ENCODE data around the gene SP4.
A peak's percentile ranks its signal among the peaks of the same experiment; 100 is the strongest.

The SP4 gene

DNA sequence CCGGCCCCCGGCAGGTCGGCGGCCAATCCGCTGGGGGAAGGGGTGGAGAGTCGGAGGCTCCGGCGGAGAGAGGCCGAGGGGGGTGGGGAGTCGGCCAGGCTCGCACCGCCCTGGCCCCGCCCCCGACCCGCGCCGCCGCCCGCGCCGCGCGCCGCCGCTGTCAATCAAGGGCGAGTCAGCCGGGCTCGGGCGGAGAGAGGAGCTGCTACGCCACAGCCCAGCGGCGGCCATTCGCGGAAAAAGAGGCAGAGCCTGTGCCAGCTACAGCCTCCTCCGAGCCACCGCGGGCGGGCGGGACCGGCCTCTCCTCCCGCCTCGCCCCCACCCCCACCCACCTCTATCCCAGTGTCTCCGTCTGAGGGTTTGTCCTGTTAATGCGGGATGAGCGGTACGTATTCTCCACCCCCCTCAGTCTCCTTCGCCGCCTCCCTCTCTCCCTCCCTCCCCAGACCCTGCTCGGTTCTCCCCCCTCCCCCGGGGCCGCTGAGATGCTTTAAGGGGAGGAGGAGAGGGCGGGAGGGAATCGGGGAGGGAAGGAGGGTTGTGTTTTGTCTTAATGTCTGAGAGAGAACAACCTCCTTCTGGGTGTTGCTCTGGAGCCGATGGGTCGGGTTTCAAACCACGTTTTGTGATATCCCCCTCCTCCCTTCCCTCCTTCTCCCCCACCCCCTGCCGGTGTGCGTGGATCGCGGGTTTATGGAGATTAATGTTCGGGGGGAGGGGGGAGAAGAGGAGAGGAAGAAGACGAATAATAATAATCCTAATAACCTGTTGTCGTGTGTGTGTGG is at the start of gene SP4:
Gene SP4, plus strand, starts transcription at position 213 of the 788 bp plus-strand sequence. Its CDS starts 169 bp downstream, at position 382.
- peak; percentile 93 for DNase-seq (ENCODE audit: low read depth)

DNA sequence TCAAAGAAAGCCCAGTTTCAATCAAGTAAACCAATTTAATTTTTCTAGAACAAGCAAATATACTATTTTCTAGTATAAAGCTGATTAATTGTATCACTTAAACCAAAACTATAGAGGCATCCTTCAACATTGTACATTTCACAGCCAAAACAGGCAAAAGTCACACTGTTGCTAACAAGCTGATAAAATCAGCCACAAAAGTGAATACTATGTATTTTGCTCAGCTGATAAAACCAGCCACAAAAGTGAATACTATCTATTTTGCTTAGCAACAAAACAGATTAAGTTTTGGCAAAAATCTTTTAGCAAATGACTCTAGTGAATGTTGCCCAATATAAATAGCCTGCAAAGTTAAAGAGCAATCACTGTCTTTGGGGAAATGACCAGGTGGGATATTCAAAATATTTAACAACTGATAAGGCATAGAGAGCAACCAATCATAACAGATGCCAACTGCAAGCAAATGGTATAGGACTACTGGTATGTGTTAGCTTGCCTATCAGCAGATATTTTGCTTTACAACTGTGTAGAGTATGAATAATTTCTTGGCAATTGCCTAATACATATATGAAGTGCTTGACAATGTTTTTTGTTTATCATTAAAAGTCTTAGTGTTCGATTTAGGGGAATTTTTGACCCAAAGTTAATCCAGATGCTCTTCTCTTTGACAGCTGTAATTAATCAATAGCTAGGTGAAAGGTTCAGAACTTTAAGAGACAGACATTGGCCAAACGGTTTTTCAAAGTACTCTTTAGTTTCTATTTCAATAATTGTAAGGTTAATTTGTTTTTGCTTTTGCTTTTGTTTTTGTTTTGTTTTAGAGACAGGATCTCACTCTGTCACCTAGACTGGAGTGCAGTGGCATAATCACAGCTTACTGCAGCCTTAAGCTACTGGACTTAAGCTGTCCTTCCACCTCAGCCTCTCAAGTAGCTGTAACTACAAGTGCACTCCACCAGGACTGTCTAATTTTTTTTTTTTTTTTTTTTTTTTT is 44.4 kb upstream of the SP4 start:
- DNase-seq (ENCODE audit: low read depth): no peak

DNA sequence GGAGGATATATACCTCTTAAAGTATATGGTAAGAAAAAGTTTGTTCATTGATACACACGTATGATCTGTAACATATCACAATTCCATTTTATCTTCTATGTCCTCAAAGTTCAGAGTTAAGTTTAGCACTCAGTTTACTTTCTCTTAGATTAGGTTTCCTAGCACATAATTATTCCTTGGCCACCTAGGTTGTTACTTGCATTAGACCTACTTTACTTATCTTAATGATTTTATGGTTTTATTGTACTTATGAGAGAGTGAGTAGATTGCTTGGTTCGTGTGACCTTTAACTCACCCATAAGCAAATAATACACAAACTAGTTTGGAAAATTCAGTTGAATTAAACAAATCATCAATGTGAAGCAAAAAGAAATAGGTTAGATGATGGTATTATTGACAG is 33.9 kb upstream of the SP4 start:
- DNase-seq (ENCODE audit: low read depth): no peak

DNA sequence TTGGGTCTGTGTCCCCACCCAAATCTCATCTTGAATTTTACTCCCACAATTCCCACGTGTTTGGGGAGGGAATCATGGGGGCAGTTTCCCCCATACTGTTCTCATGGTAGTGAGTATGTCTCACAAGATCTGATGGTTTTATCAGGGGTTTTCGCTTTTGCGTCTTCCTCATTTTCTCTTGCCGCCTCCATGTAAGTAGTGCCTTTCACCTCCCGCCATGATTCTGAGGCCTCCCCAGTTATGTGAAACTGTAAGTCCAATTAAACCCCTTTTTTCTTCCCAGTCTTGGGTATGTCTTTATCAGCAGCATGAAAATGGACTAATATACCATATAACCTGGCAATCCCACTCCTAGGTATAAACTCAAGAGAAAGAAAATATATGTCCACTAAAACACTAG is 25.9 kb upstream of the SP4 start:
- no peak for DNase-seq (ENCODE audit: low read depth)

DNA sequence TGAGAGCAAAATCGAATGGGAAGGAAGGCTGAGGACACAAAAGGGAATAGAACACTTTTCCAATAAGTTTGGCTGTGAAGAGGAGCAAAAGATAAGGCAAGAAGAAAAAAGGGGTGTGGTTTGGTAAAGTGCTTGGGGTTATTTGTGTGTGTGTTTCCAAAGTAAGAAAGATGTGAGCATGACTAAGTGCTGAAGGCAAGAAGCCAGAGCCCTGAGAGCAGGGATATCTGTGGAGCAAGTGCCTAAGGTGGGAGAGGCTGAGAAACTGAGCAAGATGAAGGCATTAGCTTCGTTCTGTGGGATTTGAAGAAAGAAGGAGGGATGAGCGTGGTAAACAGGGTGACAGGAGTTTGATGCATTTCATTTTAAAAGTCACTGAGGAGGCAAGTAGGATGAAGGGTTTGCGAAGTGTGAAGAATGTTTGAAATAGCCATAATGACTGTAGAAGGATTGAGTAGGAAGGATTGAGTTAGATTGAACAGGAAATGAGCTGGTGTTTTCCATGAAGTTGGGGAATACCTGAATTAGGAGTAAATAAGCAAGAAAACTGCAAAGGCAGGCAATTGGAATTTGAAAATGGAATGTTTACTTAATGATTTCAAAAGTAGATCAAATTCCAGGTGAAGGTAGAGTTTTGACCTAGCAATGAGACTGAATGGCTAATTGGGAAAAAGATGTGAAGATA is 19.9 kb upstream of the SP4 start:
- DNase-seq (ENCODE audit: low read depth): no peak

DNA sequence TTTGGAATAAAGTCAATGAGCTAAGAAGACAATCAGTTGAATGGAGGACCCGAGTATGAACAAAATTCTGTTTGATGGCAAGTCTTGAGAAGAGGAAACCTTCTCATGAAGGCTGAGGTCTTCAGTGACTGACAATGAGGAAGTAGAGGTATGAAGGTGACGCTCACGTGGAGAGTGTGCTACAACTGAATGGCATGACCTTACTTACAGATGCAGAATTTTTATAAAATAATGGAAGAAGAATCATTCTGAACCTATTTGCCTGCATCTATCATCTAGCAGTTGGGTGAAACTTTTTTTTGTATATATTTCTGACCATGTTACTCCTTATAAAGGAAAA is 19.4 kb upstream of the SP4 start:
- no peak for DNase-seq (ENCODE audit: low read depth)

DNA sequence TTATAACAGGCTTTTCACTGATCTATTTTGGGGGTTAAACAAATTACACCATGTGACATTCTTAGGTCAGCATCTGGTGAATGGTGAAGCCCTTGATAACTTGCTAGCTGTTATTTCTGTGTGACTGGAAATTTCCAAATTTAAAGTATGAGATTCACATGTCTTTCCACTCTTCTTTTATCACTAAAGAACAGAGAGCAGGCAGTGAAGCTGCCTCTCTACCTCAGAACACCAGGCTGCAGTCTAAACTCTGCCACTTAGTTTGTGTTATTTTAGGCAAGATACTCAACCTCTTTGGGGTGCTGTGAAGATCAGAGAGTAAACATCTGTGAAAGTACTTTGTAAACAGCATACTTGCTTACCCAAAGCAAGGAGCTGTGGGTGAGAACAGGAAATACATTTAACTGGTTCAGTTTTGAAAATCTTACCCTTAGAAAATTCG is 15.5 kb upstream of the SP4 start:
- no peak for DNase-seq (ENCODE audit: low read depth)

DNA sequence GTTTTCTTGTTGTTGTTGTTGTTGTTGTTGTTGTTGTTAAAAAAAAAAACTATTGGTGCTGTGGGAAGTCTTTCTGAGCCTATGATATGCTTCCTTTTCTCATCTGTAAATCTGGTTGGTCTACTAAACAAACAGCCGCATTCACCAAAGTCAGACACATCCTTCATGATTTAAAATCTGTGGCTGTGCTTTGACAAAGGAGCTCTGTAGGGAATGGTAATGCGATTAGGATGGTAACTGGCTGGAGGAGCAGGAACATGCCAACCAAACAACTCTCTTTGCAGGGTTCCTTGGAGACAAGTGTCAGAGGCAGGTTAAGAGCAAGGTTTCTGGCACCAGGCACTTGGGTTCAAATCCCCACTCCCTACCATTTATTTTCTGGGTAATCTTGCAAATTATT is 14.9 kb upstream of the SP4 start:
- no peak for DNase-seq (ENCODE audit: low read depth)

DNA sequence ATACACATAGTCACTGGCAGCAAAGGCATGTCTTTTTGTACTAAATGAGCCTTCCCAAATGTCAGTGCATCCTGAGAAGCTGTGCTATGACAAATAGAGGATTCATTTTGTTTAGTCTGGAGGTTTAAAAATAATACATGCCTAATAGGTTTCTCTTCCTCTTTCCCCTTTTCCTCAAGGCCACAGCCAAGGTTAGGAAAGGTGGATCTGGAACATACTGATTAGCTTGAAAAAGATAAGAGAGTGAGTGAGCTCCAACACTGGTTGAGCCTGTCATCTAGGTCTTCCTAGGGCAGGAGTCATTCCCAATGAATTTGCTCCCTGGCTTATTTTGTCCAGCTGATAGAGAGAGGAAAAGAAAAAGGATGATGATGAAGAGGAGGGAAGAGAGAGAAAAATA is 14.4 kb upstream of the SP4 start:
- no peak for DNase-seq (ENCODE audit: low read depth)

DNA sequence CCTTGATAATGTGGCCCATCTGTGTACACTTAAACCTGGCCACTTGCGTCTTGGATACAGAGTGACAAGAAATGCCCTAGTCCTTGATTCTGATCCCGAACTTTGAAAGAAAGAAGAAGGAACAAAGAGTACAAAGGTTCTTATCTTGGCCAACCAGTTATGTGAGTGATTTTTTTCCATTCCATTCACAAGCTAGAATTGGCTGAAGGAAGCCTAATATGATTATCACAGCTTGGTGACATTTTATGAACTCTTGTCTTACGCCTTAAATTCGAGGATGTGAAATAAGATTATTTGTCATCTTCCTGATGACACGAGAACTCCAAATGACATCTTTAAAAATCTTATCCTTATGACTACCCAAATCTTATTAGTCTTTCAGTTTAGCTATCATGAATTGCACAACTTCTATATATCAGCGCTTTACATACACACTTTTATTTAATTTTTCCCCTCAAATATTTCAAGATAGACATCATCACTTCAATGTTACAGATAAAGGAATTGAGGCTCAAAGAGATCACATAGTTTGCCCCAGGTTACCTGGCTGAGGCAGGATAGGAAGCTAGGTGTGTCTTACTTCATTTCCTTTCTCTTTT is 13.0 kb upstream of the SP4 start:
- DNase-seq (ENCODE audit: low read depth): no peak

DNA sequence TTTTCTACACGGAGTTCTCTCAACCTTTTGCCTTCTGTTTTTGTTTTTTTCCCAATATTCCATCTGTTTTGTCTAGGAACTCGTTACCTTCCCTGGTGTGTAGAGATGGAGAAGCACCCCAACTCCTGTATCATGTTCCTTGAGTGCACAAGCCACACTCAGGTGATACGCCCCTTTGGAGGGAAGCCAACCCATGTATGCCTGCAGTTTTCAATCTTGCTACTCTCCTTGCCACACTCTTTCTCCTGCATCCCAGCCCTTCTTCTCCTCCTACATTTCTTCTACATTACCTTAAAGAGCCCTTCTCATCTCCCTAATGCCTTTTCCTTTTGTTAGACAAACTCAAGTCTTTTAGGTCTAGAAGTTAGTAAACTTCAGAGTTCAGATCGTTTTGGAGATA is 10.2 kb upstream of the SP4 start:
- no peak for DNase-seq (ENCODE audit: low read depth)

DNA sequence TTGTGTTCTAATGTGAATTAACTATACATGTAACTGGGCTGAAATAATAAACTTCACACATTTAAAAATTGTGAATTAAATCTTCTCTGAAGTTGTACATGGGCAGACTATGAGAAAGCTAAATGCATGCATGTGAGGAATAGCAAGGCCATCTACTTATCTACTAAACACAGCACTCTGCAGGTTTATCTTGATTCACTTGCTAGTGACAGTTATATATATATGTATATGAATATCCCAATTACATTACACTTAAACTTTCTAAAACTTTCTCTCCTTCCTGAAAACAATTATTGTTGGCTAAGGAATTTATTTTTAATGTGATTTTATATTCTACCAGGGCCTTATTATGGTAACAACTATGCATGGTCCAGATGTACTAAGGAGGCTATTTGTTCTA is 5.1 kb upstream of the SP4 start:
- no peak for DNase-seq (ENCODE audit: low read depth)

DNA sequence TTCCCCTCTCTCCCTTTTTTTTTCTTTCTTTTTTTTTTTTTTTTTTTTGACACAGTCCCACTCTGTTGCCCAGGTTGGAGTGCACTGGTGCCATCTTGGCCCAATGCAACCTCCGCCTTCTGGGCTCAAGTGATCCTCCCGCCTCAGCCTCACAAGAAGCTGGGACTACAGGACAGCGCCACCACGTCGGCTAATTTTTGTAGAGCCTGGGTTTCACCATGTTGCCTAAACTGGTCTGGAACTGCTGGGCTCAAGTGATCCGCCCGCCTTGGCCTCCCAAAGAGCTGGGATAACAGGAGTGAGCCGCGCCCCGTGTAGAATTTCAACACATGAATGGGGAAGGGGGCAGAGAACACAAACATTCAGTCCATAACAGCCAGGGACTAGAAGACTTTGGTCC is 2.6 kb upstream of the SP4 start:
- no peak for DNase-seq (ENCODE audit: low read depth)

DNA sequence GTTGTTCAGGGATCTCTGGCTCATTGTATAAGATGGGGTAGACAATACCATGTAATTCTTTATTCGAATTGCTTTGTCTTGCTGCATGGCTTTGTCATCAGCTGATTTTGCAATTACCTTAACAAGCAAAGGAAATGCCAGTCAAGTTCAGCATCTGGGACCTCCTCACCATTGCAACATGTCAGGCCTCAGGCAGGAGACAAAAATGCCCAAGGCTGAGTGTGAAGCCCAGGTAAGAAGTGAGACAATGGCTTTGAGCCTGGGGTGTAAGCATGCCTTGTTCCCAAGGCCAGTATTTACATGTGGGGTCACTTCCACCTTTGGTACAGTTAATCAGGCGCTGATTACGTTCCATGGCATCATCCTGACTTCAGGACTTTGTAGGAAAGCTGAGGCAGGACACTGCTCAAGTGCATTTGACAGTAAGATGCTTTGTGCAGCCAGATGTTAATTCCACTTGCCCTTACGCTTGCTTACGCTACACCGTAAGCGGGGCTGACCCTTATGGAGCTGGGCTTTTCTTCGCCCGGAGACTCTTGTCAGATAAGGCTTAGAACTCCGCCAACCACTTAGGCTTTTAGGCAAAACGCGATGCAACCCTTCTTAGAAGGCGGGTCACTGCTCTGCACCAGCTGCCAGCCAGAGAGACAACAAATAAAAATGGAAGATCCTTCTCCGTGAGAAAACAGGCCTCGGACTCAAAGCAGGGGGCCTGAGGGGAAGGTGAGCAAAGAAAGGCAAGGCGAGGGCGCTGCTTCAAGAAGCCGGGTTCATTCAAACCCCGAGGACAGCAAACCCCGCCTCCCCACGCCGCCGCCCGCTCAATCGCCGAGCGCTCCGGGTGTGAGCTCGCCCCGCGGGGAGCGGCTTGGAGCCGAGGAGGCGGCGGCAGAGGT is 1.3 kb upstream of the SP4 start:
- no peak for DNase-seq (ENCODE audit: low read depth)

DNA sequence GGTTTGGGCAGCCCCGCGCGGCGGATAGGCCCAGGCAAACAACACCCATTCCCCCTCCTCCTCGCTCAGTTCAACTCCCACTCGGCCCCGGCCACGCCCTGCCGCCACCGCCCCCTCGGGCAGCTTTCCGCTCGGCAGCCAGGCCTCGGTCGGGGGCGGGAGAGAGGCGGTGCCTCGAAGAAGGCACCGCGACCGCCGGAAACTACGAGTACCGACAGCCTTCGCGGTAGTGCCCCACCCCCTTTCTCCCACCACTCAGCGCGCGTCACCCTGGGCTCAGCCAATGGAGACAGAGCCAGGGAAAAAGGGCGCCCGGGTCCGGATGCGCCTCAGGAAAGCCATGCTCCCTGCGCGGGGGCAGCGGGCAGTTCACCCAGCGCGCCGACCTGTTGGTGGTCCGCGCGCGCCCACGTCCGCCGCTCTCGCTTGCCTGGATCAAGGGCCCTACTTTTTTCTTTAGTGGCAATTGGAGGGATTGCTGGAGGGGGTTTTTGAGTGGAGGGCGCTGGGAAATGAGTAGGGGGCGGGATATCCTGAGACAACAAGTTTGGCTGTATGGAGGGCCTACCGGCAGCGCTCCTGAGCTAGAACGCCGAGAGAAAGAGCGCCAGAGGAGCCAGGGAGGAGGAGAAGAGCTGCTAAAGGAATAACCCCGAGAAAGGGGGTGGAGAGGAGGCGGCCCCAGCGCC is 557 bp upstream of the SP4 start:
- DNase-seq (ENCODE audit: low read depth): peak; percentile 99

DNA sequence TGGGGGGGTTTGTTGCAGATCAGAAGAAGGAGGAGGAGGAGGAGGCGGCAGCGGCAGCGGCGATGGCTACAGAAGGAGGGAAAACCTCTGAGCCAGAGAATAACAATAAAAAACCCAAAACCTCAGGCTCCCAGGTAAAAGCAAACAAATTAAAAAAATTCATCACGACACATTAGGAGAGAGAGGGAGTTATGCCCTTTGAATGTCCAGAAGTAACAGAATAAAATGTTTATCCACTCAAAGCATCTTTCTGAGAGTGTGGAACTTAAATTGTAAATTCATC is 717 bp downstream of the SP4 start:
- DNase-seq (ENCODE audit: low read depth): no peak

DNA sequence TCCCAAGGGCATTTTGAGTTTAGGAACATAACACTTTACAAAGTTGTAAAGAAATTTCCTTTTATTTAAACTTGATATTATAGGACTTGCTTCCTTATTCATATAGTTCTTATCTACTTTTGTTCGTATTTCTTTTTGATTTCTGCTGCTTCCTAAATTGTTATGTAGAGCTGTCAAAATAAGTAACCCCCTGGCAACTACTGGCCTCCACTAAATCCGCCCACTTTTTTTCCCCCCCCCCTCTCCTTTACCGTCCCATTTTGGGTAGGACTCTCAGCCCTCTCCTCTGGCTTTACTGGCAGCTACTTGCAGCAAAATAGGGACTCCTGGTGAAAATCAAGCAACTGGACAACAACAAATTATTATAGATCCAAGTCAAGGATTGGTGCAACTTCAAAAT is 1.1 kb downstream of the SP4 start:
- DNase-seq (ENCODE audit: low read depth): no peak

DNA sequence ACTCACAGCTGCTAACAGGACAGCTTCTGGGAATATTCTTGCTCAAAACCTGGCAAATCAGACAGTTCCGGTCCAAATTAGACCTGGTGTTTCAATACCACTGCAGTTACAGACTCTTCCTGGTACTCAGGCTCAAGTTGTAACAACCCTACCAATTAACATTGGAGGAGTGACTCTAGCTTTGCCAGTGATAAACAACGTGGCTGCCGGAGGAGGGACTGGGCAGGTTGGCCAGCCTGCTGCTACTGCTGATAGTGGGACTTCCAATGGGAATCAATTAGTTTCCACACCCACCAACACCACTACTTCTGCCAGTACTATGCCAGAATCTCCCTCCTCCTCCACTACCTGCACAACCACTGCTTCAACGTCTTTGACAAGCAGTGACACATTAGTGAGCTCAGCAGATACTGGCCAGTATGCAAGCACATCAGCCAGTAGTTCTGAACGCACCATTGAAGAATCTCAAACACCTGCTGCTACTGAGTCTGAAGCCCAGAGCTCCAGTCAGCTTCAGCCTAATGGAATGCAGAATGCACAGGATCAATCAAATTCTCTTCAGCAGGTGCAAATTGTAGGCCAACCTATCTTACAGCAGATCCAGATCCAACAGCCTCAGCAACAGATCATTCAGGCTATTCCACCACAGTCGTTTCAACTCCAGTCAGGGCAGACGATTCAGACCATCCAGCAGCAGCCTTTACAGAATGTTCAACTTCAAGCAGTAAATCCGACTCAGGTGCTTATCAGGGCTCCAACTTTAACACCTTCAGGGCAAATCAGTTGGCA is 2.1 kb downstream of the SP4 start:
- no peak for DNase-seq (ENCODE audit: low read depth)

DNA sequence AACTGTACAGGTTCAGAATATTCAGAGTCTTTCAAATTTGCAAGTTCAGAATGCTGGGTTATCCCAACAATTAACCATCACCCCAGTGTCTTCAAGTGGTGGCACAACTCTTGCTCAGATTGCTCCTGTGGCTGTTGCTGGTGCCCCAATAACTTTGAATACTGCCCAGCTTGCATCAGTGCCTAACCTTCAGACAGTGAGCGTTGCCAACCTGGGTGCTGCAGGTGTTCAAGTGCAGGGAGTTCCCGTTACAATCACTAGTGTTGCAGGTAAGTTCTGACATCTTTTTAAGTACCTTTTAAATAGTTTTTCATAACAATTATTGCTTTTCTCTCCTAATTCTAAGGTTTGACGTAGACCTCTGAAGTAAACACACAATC is 2.7 kb downstream of the SP4 start:
- DNase-seq (ENCODE audit: low read depth): no peak

Data from activated gamma-delta T cell treated with anti-CD3 and anti-CD28 coated beads, Interleukin-2, amount 50 U/mL, for 16 hours (primary cell).